ENCODE measurements around the gene GATB. TPM values are rescaled to one million over a fixed set of nuclear protein-coding genes. Genes with fewer than 3 reads are reported as not detected.

The GATB gene
- total RNA-seq, 4 donors from 2014 or later, result 26.6 to 49.2 (median 32.6) TPM

GRCh38 chr4:151690876-151691275 is 69.9 kb downstream of the GATB start:
- peaks cover 0 to 59% (median 10%) of the 10 kb centered on the region in 4 donors for H3K4me1 ChIP-seq
- TF ChIP-seq EP300 (IDR thresholded peaks at IDR 0.05) (no peak), POLR2A (IDR thresholded peaks at IDR 0.05) (no peak)
- TF ChIP-seq, protein P1, sequence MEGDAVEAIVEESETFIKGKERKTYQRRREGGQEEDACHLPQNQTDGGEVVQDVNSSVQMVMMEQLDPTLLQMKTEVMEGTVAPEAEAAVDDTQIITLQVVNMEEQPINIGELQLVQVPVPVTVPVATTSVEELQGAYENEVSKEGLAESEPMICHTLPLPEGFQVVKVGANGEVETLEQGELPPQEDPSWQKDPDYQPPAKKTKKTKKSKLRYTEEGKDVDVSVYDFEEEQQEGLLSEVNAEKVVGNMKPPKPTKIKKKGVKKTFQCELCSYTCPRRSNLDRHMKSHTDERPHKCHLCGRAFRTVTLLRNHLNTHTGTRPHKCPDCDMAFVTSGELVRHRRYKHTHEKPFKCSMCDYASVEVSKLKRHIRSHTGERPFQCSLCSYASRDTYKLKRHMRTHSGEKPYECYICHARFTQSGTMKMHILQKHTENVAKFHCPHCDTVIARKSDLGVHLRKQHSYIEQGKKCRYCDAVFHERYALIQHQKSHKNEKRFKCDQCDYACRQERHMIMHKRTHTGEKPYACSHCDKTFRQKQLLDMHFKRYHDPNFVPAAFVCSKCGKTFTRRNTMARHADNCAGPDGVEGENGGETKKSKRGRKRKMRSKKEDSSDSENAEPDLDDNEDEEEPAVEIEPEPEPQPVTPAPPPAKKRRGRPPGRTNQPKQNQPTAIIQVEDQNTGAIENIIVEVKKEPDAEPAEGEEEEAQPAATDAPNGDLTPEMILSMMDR (IDR thresholded peaks at IDR 0.05), result no peak

DNA sequence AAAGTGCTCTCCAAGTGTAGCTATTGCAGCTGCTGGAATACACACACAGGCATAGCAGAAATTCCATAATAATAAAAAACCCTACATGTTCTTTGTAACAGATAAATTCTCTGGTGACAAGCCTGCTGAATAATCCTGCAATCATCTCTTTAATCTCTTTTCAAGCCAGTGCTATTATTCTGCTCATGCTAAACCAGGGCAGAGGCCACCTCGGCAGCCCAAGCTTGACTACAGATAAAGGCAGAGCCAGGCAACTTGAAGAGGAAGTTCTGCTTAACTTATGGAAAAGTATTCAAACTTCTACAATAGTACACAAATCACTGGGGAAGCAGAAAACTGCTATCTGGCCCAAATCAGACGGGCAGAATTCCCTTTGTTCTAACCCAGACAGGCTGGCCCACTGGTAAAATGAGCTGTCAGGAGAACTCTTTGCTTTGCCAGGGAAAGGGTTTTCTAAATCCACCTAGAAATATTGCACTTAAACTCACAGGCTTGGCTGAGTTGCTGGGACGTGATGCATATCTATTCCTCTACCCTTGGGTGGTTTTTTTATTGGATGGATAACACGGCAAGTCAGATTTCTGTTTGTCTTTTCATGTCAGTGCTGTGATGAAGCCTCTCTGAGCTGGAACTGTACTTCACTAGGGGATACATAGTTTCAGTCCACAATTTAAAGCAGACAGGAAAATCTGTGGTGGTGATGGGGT is 70.5 kb downstream of the GATB start:
- H3K36me3 ChIP-seq, result peaks cover 0 to 5% (median 0%) of the 10 kb centered on the region in 3 donors
- WGBS, 2 donors, result 42 to 46% methylated on average over 4 of the region's 4 CpGs
- no peak for DNase-seq (ENCODE audit: low spot score in 2 of 2)
- H3K9me3 ChIP-seq, result no peaks in the 10 kb centered on the region
- TF ChIP-seq POLR2A (IDR thresholded peaks at IDR 0.05) (no peak), EP300 (IDR thresholded peaks at IDR 0.05) (no peak)
- TF ChIP-seq, protein P1 (IDR thresholded peaks at IDR 0.05), result no peak
- H3K27ac ChIP-seq, result peak overlapping the region in 3 of 4 donors; percentile 1 to 68 (median 65)
- H3K4me1 ChIP-seq, result peaks cover 0 to 59% (median 10%) of the 10 kb centered on the region in 4 donors
- H3K4me3 ChIP-seq, result no peak overlapping the region
- no peaks in the 10 kb centered on the region for H3K27me3 ChIP-seq

More at GRCh38 chr4:151690876-151691275, 69.9 kb downstream of the GATB start:
- Histone ChIP-seq H3K36me3 (peaks cover 0 to 8% (median 0%) of the 10 kb centered on the region in 3 donors), H3K4me3 (no peak overlapping the region), H3K9me3 (no peaks in the 10 kb centered on the region), H3K27me3 (no peaks in the 10 kb centered on the region), H3K27ac (peak overlapping the region in 2 of 4 donors; percentile 65 to 68)
- WGBS, 2 donors, result 41 to 50% methylated on average over 4 of the region's 4 CpGs
- DNase-seq (ENCODE audit: low spot score in 2 of 2), result no peak

- Histone ChIP-seq H3K27ac (peak overlapping the region in 3 of 4 donors; percentile 1 to 68 (median 65)), H3K4me3 (no peak overlapping the region), H3K36me3 (peaks cover 0 to 2% (median 0%) of the 10 kb centered on the region in 3 donors), H3K27me3 (no peaks in the 10 kb centered on the region), H3K4me1 (peaks cover 0 to 59% (median 10%) of the 10 kb centered on the region in 4 donors), H3K9me3 (no peaks in the 10 kb centered on the region)
- TF ChIP-seq POLR2A (IDR thresholded peaks at IDR 0.05), result no peak
- no peak for TF ChIP-seq EP300 (IDR thresholded peaks at IDR 0.05)
- TF ChIP-seq, protein P1 (IDR thresholded peaks at IDR 0.05), result no peak
- DNase-seq (ENCODE audit: low spot score in 2 of 2), result no peak
- 85 to 87% methylated on average over 10 of the region's 10 CpGs for WGBS, 2 donors
Observed at GRCh38 chr4:151689211-151689991, 71.4 kb downstream of the GATB start.

DNA sequence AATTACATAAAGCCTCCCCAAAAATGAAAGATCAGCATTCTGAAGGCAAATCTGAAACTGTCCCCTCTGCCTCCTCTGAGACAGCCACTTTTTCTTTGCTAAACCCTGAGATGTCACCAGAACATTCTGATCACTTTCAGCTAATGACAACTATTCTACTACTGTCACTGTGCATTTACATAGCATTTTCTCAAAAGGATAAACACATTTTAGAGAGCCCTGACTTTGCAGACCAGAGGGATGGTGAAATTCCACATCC is 72.1 kb downstream of the GATB start:
- TF ChIP-seq EP300 (IDR thresholded peaks at IDR 0.05) (no peak), POLR2A (IDR thresholded peaks at IDR 0.05) (no peak)
- TF ChIP-seq, protein P1 (IDR thresholded peaks at IDR 0.05), result no peak
- peak overlapping the region in 3 of 4 donors; percentile 14 to 68 (median 65) for H3K27ac ChIP-seq
- H3K36me3 ChIP-seq, result peaks cover 0 to 6% (median 0%) of the 10 kb centered on the region in 3 donors

More for the DNA sequence above, 72.1 kb downstream of the GATB start:
- Histone ChIP-seq H3K4me1 (peaks cover 0 to 59% (median 10%) of the 10 kb centered on the region in 4 donors), H3K9me3 (no peaks in the 10 kb centered on the region), H3K27me3 (no peaks in the 10 kb centered on the region), H3K4me3 (no peak overlapping the region)
- DNase-seq (ENCODE audit: low spot score in 2 of 2), result no peak

All from tibial nerve (tissue), 4 donors.